ENCODE data around the gene PWP1.

DNA sequence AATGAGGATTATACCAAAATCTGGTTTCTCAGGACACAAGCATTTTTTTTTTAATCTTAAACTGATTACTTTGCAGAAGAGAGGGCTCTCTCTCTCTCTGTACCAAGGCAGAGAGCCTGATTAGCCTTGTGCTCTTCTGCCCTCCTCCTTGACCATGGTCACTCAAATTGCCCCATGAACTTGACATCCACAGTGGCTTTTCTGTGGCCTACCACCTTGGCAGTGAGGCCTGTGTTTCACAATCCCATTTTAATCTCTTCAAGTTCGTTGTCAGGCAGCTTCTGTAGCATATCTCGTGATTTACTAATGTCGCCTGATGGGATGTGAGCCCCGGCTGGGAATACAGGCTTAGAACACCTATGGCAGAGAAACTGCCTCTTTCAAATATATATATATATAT is 30.7 kb upstream of the PWP1 start:
- no peak for TF ChIP-seq EZH2 (IDR thresholded peaks at IDR 0.05)
- TF ChIP-seq, protein P1, sequence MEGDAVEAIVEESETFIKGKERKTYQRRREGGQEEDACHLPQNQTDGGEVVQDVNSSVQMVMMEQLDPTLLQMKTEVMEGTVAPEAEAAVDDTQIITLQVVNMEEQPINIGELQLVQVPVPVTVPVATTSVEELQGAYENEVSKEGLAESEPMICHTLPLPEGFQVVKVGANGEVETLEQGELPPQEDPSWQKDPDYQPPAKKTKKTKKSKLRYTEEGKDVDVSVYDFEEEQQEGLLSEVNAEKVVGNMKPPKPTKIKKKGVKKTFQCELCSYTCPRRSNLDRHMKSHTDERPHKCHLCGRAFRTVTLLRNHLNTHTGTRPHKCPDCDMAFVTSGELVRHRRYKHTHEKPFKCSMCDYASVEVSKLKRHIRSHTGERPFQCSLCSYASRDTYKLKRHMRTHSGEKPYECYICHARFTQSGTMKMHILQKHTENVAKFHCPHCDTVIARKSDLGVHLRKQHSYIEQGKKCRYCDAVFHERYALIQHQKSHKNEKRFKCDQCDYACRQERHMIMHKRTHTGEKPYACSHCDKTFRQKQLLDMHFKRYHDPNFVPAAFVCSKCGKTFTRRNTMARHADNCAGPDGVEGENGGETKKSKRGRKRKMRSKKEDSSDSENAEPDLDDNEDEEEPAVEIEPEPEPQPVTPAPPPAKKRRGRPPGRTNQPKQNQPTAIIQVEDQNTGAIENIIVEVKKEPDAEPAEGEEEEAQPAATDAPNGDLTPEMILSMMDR (IDR thresholded peaks at IDR 0.05): no peak
- no peak for TF ChIP-seq EZH2phosphoT487 (IDR thresholded peaks at IDR 0.05)
